Stimulated activated CD4-positive, alpha-beta T cell treated with anti-CD3 and anti-CD28 coated beads, TNF-alpha, amount 100 ng/mL, for 1 hour (primary cell): ENCODE data around the gene DMRTC1.
"Not testable (repeated sequence)": the region's sequence is repeated elsewhere in the genome, so short reads cannot be mapped to it uniquely, and the experiment has no call there.

ENCODE experiments used
- DNase-seq, 3 donors: peaks; one replicate each; pipeline ENCODE4 v3.0.0-alpha.2; 2020; ENCODE audit warnings: low read depth in 3 of 3, low spot score in 1 of 3

DMRTC1 gene

DNA sequence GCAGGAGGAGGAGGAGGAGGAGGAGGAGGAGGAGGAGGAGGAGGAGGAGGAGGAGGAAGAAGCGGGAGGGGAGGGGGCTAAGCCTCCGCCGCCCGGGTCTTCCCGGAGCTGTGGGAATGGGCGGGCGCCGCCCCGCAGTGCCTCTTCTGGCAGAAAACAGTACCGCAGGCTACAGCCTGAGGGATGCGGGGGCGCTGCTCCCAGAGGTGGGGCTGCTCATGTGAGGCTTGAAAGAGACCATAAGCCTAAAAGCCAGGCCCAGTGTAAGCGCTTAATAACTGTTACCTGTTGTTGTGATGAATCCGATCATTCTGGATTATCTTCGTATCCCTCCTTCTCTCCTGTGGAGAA is at the start of gene DMRTC1:
Gene DMRTC1 (minus strand): TSS at position 19 of the 351 bp plus-strand sequence. CDS start 68,143 bp downstream, outside the sequence.
- DNase-seq: not testable (repeated sequence)

- DNase-seq: not testable (repeated sequence)
These were observed 37.3 kb upstream of the DMRTC1 start for GRCh38 chrX:72980894-72981469.

GRCh38 chrX:72974885-72975284 is 31.2 kb upstream of the DMRTC1 start:
- not testable (repeated sequence) for DNase-seq

DNA sequence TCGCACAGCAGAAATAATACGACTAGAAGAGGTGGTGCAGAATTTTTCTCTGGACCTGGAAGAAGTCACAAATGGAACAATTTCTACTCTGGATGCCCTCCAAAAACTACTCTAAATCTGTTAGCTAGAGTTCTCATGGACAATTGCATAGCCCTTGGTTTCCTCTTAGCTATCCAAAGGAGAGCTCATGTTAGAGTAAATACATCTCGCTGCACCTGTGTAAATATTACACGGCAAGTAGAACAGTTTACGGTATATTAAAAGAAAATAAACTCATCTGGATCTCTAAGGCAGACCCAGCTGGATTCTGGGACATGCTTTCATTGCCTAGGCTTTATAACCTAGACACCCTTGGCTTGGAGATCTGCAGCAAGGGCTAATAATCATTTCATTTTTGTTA is 28.2 kb upstream of the DMRTC1 start:
- not testable (repeated sequence) for DNase-seq

GRCh38 chrX:72959971-72960370 is 16.3 kb upstream of the DMRTC1 start:
- not testable (repeated sequence) for DNase-seq

- DNase-seq: not testable (repeated sequence)
These were observed 410 bp downstream of the DMRTC1 start for GRCh38 chrX:72943035-72943818.

DNA sequence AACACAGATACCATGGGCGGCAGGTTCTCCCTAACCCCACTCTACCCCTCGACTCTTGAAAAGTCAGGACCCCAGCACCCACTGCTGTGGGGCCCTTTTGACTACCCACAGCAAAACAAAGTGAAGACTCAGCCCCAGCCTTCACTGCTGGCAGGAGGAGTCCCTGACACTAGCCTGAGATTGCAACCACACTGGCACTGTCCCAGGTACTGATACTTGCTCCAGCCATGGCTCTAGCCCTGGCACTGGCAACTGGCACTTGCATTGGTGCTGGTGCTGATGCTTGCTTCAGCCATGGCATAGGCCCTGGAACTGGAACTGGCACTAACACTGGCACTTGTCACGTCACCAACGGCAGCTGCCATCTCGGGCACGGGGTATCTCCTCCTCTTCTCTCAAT is 1.4 kb downstream of the DMRTC1 start:
- not testable (repeated sequence) for DNase-seq

GRCh38 chrX:72937906-72938305 is 5.7 kb downstream of the DMRTC1 start, which contains the start of gene FAM236A:
Gene FAM236A, plus strand, starts transcription at chrX:72938206. Its CDS starts 57 bp downstream, at chrX:72938263.
- not testable (repeated sequence) for DNase-seq

- not testable (repeated sequence) for DNase-seq
These were observed 6.7 kb downstream of the DMRTC1 start for GRCh38 chrX:72936882-72937455.

- not testable (repeated sequence) for DNase-seq
These were observed 7.2 kb downstream of the DMRTC1 start for GRCh38 chrX:72936455-72936854.

DNA sequence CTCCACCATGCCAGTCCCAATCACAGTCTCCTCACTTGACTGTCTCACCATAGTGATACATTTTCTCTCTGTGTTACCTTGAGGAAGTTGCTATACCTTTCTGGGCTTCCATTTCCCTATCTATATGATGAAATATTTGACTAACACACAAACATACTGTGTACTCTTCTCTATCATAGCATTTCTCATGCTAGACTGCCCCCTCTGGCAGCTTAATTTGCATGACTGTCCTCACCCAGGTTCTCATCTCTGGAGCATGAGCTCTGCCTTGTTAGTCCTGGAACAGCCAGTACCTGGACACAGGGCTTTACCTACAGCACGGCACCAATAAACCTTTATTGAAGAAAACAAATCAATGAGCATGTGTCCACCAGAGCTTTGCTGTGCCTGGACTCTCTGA is 11.4 kb downstream of the DMRTC1 start:
- DNase-seq: not testable (repeated sequence)

- not testable (repeated sequence) for DNase-seq
These were observed 27.5 kb downstream of the DMRTC1 start for GRCh38 chrX:72916096-72916495.

DNA sequence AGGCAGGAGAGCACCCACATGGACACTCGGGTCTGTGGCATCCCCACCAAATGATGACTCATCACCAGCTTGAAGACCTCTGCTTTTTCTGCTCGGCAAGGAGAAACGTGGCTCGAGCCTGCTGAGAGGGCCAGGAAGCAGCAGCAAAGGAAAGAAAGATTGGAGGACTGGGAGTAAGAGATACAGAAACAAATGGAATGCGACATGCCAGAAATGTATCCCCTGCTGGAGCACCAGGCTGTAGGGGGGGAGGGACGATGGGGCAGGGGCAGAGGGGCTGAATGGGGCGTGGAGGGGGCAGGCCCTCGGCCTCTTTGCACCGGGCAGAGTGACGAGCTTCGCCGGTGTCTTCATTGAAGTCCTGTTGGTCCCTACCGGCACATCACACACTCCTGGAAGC is 31.3 kb downstream of the DMRTC1 start, which contains the start of gene FAM236C:
Gene FAM236C (plus strand): TSS at position 301 of the 400 bp plus-strand sequence. CDS start 100 bp downstream, outside the sequence.
- not testable (repeated sequence) for DNase-seq

GRCh38 chrX:72889740-72890139 is 53.9 kb downstream of the DMRTC1 start:
- not testable (repeated sequence) for DNase-seq

DNA sequence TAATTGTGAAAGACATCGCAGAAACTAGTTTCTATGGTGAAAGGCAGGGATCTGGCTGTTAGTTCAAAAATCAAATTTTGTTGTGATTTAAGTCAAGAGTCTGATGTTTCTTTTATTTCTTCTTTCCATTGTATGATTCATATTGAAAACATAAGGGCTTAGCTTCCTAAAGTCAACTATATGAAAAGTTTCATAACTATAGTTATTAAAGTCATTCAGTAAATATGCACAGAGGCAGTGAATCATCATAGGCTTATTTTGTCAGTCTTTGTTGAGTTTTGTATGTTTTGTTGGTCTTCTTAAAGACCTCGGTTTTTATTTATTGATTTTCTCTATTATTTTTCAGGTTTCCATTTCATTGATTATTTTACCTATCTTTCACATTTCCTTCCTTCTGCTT is 60.7 kb downstream of the DMRTC1 start:
- not testable (repeated sequence) for DNase-seq

DNA sequence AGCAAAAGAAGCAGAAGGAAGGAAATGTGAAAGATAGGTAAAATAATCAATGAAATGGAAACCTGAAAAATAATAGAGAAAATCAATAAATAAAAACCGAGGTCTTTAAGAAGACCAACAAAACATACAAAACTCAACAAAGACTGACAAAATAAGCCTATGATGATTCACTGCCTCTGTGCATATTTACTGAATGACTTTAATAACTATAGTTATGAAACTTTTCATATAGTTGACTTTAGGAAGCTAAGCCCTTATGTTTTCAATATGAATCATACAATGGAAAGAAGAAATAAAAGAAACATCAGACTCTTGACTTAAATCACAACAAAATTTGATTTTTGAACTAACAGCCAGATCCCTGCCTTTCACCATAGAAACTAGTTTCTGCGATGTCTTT is 106.1 kb downstream of the DMRTC1 start:
- DNase-seq: not testable (repeated sequence)

DNA sequence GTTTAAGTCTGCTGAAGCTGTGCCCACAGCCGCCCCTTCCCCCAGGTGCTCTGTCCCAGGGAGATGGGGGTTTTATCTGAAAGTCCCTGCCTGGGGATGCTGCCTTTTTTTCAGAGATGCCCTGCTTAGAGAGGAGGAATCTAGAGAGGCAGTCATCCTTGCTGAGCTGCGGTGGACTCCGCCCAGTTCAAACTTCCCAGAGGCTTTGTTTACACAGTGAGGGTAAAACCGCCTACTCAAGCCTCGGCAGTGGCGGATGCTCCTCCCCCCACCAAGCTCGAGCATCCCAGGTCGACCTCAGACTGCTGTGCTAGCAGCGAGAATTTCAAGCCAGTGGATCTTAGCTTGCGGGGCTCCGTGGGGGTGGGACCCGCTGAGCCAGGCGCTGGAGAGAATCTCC is 112.9 kb downstream of the DMRTC1 start:
- DNase-seq: not testable (repeated sequence)
